Measurements from ENCODE around the gene XPNPEP1. TPM values are rescaled to one million over a fixed set of nuclear protein-coding genes. Genes with fewer than 3 reads are reported as not detected.

Gene XPNPEP1
- total and polyA plus RNA-seq, 12 donors = 17.8 to 103 (median 58.4) TPM

DNA sequence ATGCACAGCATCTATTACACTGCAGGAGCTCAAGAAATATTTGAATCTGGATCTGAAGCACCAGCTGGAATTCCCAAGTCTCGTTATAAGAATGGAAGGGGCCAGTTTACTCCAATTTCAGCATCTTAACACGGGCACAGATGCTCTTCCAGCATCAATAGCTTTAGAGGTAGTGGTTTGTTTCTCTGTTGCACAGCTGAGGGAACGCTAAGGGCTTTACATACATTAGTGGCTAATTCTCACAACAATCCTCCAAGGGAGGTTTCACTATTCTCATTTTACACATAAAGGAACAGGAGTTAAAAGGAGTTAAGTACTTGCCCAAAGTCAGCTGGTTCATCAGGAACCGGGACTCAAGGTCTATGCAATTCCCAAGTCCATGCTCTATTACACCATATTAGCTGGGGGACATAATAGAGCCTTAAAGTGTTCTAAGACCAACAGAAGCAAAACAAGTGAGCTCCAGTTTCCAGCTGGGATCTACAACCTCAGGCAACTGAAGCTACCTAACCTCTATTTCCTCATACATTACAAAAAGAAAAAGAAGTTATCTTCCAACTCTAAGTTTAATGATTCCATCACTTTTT, 9.9 kb downstream of the XPNPEP1 start:
- intact Hi-C loops (cut with DNase I) = no loop called here
- Histone ChIP-seq H3K4me3 (no peak overlapping the region), H3K9me3 (replicated peaks in 1 of 3) (no peaks in the 10 kb centered on the region), H3K27me3 (no peaks in the 10 kb centered on the region), H3K4me1 (replicated peaks in 1 of 2) (peaks cover 0 to 9% of the 10 kb centered on the region in 2 donors), H3K36me3 (replicated peaks in 1 of 2) (no peaks in the 10 kb centered on the region), H3K27ac (no peak overlapping the region)
- TF ChIP-seq, protein P1, sequence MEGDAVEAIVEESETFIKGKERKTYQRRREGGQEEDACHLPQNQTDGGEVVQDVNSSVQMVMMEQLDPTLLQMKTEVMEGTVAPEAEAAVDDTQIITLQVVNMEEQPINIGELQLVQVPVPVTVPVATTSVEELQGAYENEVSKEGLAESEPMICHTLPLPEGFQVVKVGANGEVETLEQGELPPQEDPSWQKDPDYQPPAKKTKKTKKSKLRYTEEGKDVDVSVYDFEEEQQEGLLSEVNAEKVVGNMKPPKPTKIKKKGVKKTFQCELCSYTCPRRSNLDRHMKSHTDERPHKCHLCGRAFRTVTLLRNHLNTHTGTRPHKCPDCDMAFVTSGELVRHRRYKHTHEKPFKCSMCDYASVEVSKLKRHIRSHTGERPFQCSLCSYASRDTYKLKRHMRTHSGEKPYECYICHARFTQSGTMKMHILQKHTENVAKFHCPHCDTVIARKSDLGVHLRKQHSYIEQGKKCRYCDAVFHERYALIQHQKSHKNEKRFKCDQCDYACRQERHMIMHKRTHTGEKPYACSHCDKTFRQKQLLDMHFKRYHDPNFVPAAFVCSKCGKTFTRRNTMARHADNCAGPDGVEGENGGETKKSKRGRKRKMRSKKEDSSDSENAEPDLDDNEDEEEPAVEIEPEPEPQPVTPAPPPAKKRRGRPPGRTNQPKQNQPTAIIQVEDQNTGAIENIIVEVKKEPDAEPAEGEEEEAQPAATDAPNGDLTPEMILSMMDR (IDR thresholded peaks at IDR 0.05) = no peak
- no peak for TF ChIP-seq POLR2A (IDR thresholded peaks at IDR 0.05)
- no peak for DNase-seq
- WGBS, 4 donors = 77 to 90% (median 85%) methylated on average over 4 of the region's 4 CpGs

- Histone ChIP-seq H3K4me3 (no peak overlapping the region), H3K27ac (no peak overlapping the region), H3K4me1 (replicated peaks in 1 of 2) (peaks cover 0 to 9% of the 10 kb centered on the region in 2 donors), H3K27me3 (no peaks in the 10 kb centered on the region), H3K9me3 (replicated peaks in 1 of 3) (no peaks in the 10 kb centered on the region), H3K36me3 (replicated peaks in 1 of 2) (no peaks in the 10 kb centered on the region)
- no peak for TF ChIP-seq POLR2A (IDR thresholded peaks at IDR 0.05)
- TF ChIP-seq, protein P1 (IDR thresholded peaks at IDR 0.05) = no peak
- intact Hi-C loops (cut with DNase I) = no loop called here
- WGBS, 4 donors = 66 to 95% (median 85%) methylated on average over 2 of the region's 2 CpGs
- no peak for DNase-seq
Measured at GRCh38 chr10:109912335-109913281, 10.7 kb downstream of the XPNPEP1 start.

- TF ChIP-seq, protein P1 (IDR thresholded peaks at IDR 0.05) = no peak
- no peak for TF ChIP-seq POLR2A (IDR thresholded peaks at IDR 0.05)
- Histone ChIP-seq H3K36me3 (replicated peaks in 1 of 2) (peaks cover 0 to 3% of the 10 kb centered on the region in 2 donors), H3K4me3 (no peak overlapping the region), H3K9me3 (replicated peaks in 1 of 3) (no peaks in the 10 kb centered on the region), H3K27ac (no peak overlapping the region), H3K4me1 (replicated peaks in 1 of 2) (peaks cover 0 to 9% of the 10 kb centered on the region in 2 donors), H3K27me3 (no peaks in the 10 kb centered on the region)
- DNase-seq = no peak
- intact Hi-C loops (cut with DNase I) = no loop called here
- 91 to 94% (median 93%) methylated on average over 3 of the region's 3 CpGs for WGBS, 4 donors
Measured at GRCh38 chr10:109911903-109912302, 11.4 kb downstream of the XPNPEP1 start.

DNA sequence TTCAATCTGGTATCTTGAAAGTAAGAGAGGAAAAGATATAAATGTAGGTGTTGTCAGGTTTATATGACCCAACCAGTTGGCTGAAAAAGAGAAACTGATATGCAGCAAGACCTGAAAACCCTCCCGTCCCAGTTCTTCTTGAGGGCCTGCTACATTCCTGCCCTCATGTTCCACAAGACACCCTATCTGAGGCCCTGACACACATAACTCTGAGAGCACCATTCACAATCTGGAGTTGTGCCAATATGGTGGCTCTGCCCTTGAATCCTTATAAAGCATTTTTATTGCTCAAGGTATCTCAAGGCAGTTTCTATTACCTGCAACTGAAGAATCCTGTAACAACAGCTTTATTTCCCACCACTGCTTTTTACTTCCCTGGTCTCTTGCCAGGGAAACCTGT, 17.0 kb downstream of the XPNPEP1 start:
- peaks cover 0 to 10% of the 10 kb centered on the region in 2 donors for H3K36me3 ChIP-seq (replicated peaks in 1 of 2)
- 63 to 70% (median 66%) methylated on average over 1 of the region's 1 CpG for whole genome bisulfite sequencing, 4 donors
- intact Hi-C loops (cut with DNase I) = no loop called here
- DNase-seq = peak in 1 of 7 donors; percentile 28
- H3K4me1 ChIP-seq (replicated peaks in 1 of 2) = peaks cover 5 to 17% of the 10 kb centered on the region in 2 donors
- TF ChIP-seq, protein P1 (IDR thresholded peaks at IDR 0.05) = no peak
- TF ChIP-seq POLR2A (IDR thresholded peaks at IDR 0.05) = no peak
- H3K9me3 ChIP-seq (replicated peaks in 1 of 3) = no peaks in the 10 kb centered on the region
- no peak overlapping the region for H3K4me3 ChIP-seq
- H3K27me3 ChIP-seq = no peaks in the 10 kb centered on the region
- no peak overlapping the region for H3K27ac ChIP-seq

Measured in adrenal gland (tissue), 12 donors.